ENCODE data around the gene TMEM151A.
"Not testable (repeated sequence)": the region's sequence is repeated elsewhere in the genome, so short reads cannot be mapped to it uniquely, and the experiment has no call there.

TMEM151A gene

DNA sequence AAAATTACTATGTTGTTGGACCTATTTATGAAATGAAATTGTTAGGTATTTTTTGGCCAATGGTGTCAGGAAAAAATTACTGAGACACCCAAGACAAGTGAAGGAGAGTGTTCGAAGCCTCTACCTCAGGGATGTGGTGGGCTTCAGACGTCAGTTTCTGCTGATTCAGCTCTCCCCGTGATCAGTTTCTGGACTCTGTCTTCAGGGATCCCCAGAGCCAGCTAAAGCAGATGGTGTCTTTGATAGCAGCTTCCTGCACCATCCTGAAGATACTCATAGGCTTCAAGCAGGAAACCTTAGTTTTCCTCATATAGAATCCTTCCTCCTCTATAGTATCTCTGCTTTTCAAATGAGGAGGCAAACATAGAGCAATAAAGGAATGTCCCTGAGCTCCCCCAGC is 17.8 kb downstream of the TMEM151A start:
- DNase-seq, result no peak
- peaks cover 14% of the 10 kb centered on the region for H3K79me1 ChIP-seq (ENCODE audit: low read length)
- H3K9me3 ChIP-seq (ENCODE audit: insufficient read depth, low read depth, low read length), result no peaks in the 10 kb centered on the region
- no peak overlapping the region for H3K4me3 ChIP-seq (ENCODE audit: low read depth, low read length)
- peaks cover 3% of the 10 kb centered on the region for H3K27me3 ChIP-seq (ENCODE audit: insufficient read depth, low read length)
- WGBS (ENCODE audit: extremely low coverage, insufficient coverage, insufficient read length), result no CpG with 5 or more reads among the region's 3 CpGs
- no peak overlapping the region for H3K18ac ChIP-seq (ENCODE audit: low read length)
- H3K36me3 ChIP-seq (ENCODE audit: control insufficient read depth in 1 of 2, insufficient read depth in 2 of 2, low read length in 2 of 2), result no peaks in the 10 kb centered on the region
- H2BK120ac ChIP-seq (ENCODE audit: insufficient read depth, low read length, poor library complexity), result no peak overlapping the region
- H2AK5ac ChIP-seq (ENCODE audit: low read length), result no peak overlapping the region
- H3K27ac ChIP-seq (ENCODE audit: low read depth, low read length), result no peak overlapping the region
- H4K91ac ChIP-seq (ENCODE audit: low read depth, low read length), result no peak overlapping the region
- H4K8ac ChIP-seq (ENCODE audit: low read depth, low read length), result no peak overlapping the region
- H2BK5ac ChIP-seq (ENCODE audit: low read depth, low read length, poor library complexity), result no peak overlapping the region
- H3K9ac ChIP-seq (ENCODE audit: low read length), result no peak overlapping the region
- no peak overlapping the region for H4K12ac ChIP-seq (ENCODE audit: low read depth, low read length)
- H3K14ac ChIP-seq (ENCODE audit: low read length), result no peak overlapping the region
- H2AFZ ChIP-seq (ENCODE audit: insufficient read depth, low read length, poor library complexity), result no peak overlapping the region
- no peak overlapping the region for H3K4me2 ChIP-seq (ENCODE audit: low read length)
- H2BK12ac ChIP-seq (ENCODE audit: low read length), result no peak overlapping the region
- no peaks in the 10 kb centered on the region for H3K79me2 ChIP-seq (ENCODE audit: control insufficient read depth, insufficient read depth, low read length, poor library complexity)
- peaks cover 16 to 18% of the 10 kb centered on the region in 2 experiments for H3K4me1 ChIP-seq (ENCODE audit: control insufficient read depth in 1 of 2, insufficient read depth in 2 of 2, low read length in 2 of 2)
- H3K4ac ChIP-seq (ENCODE audit: low read depth, low read length), result no peak overlapping the region
- no peak overlapping the region for H3K23ac ChIP-seq (ENCODE audit: low read length)

DNA sequence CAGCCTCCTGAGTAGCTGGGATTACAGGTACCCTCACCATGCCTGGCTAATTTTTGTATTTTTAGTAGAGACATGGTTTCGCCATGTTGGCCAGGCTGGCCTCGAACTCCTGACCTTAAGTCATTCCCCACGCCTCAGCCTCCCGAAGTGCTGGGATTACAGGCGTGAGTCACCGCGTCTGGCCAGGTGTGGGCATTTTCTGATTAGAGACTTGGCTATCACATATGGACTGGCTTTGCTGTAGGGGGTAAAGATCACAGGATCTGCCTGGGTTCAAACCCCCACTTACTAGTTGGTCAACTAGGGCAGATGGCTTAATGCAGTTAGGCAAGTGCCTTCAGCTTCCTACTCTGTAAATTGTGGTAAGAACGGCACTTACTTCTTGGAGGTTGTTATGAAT is 18.6 kb downstream of the TMEM151A start:
- Histone ChIP-seq H4K8ac (ENCODE audit: low read depth, low read length) (no peak overlapping the region), H4K91ac (ENCODE audit: low read depth, low read length) (no peak overlapping the region), H3K79me1 (ENCODE audit: low read length) (peaks cover 16% of the 10 kb centered on the region), H3K27me3 (ENCODE audit: insufficient read depth, low read length) (no peaks in the 10 kb centered on the region), H3K4me1 (ENCODE audit: control insufficient read depth in 1 of 2, insufficient read depth in 2 of 2, low read length in 2 of 2) (peaks cover 21% of the 10 kb centered on the region in 2 experiments), H3K23ac (ENCODE audit: low read length) (no peak overlapping the region), H2AFZ (ENCODE audit: insufficient read depth, low read length, poor library complexity) (no peak overlapping the region), H2BK5ac (ENCODE audit: low read depth, low read length, poor library complexity) (no peak overlapping the region), H3K9ac (ENCODE audit: low read length) (no peak overlapping the region), H3K14ac (ENCODE audit: low read length) (no peak overlapping the region), H3K36me3 (ENCODE audit: control insufficient read depth in 1 of 2, insufficient read depth in 2 of 2, low read length in 2 of 2) (no peaks in the 10 kb centered on the region), H3K4ac (ENCODE audit: low read depth, low read length) (no peak overlapping the region), H3K4me2 (ENCODE audit: low read length) (no peak overlapping the region), H3K79me2 (ENCODE audit: control insufficient read depth, insufficient read depth, low read length, poor library complexity) (no peaks in the 10 kb centered on the region), H3K18ac (ENCODE audit: low read length) (no peak overlapping the region), H3K4me3 (ENCODE audit: low read depth, low read length) (no peak overlapping the region), H3K27ac (ENCODE audit: low read depth, low read length) (no peak overlapping the region), H3K9me3 (ENCODE audit: insufficient read depth, low read depth, low read length) (peaks cover 2% of the 10 kb centered on the region), H2AK5ac (ENCODE audit: low read length) (no peak overlapping the region), H4K12ac (ENCODE audit: low read depth, low read length) (no peak overlapping the region), H2BK12ac (ENCODE audit: low read length) (no peak overlapping the region), H2BK120ac (ENCODE audit: insufficient read depth, low read length, poor library complexity) (no peak overlapping the region)
- no peak for DNase-seq
- WGBS (ENCODE audit: extremely low coverage, insufficient coverage, insufficient read length), result no CpG with 5 or more reads among the region's 8 CpGs

DNA sequence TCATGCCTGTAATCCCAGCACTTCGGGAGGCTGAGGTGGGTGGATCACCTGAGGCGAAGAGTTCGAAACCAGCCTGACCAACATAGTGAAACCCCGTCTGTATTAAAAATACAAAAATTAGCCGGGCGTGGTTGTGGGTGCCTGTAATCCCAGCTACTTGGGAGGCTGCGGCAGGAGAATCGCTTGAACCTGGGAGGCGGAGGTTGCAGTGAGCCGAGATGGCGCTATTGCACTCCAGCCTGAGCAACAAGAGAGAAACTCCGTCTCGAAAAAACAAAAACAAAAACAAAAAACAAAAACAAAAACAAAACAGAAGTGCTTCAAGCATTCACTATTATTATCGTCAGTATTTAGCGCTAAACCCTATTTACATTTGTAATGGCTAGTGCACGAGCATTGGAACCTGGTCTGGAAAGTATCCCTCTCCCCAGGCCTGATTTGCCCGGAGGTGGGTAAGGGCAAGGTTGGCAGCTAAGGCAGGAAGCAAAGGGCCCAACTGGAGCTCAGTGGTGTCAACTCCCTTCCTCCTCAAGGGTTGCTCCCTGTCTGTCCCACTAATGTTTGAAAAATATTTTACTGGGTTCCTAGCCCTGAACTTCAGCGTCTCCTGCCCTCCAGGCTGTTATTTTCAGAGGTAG is 19.2 kb downstream of the TMEM151A start:
- not testable (repeated sequence) for H2BK120ac ChIP-seq (ENCODE audit: insufficient read depth, low read length, poor library complexity); H3K23ac ChIP-seq (ENCODE audit: low read length); H2AFZ ChIP-seq (ENCODE audit: insufficient read depth, low read length, poor library complexity); H3K4ac ChIP-seq (ENCODE audit: low read depth, low read length); H2BK5ac ChIP-seq (ENCODE audit: low read depth, low read length, poor library complexity); H2BK12ac ChIP-seq (ENCODE audit: low read length); H2AK5ac ChIP-seq (ENCODE audit: low read length); H3K18ac ChIP-seq (ENCODE audit: low read length); H3K27me3 ChIP-seq (ENCODE audit: insufficient read depth, low read length); H3K36me3 ChIP-seq (ENCODE audit: control insufficient read depth in 1 of 2, insufficient read depth in 2 of 2, low read length in 2 of 2); H3K9me3 ChIP-seq (ENCODE audit: insufficient read depth, low read depth, low read length); H3K4me3 ChIP-seq (ENCODE audit: low read depth, low read length); H3K9ac ChIP-seq (ENCODE audit: low read length); H4K91ac ChIP-seq (ENCODE audit: low read depth, low read length); H4K12ac ChIP-seq (ENCODE audit: low read depth, low read length); H3K14ac ChIP-seq (ENCODE audit: low read length); H4K8ac ChIP-seq (ENCODE audit: low read depth, low read length); DNase-seq; H3K79me2 ChIP-seq (ENCODE audit: control insufficient read depth, insufficient read depth, low read length, poor library complexity)
- peaks cover 22 to 23% of the 10 kb centered on the region in 2 experiments for H3K4me1 ChIP-seq (ENCODE audit: control insufficient read depth in 1 of 2, insufficient read depth in 2 of 2, low read length in 2 of 2)
- no CpG with 5 or more reads among the region's 18 CpGs for WGBS (ENCODE audit: extremely low coverage, insufficient coverage, insufficient read length)
- peaks cover 16% of the 10 kb centered on the region for H3K79me1 ChIP-seq (ENCODE audit: low read length)
- peak overlapping the region; percentile 11 for H3K27ac ChIP-seq (ENCODE audit: low read depth, low read length)
- peak overlapping the region; percentile 7 for H3K4me2 ChIP-seq (ENCODE audit: low read length)

DNA sequence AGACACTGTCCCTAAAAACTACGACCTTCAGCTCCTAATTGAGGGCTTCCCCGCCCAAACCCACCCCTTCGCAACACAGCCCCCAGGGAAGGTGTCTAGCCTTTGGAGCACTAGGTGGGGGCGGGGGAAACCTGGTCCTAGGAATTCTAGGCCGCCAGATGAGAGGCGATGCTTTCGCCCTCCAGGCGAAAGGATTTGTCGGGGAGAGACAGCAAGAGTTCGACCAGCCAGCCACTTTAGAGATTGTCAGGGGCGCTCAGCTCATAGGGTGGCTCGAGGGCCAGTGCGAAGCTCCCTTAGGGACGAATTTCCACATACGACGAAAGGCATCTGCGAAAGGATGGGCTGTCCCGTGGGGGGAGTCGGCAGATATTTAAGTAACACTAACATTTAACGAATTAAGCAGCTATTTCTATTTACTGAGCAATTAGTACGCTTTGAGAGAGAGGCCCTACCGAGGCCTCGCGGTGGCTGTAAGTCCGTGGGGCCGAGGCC is 19.8 kb downstream of the TMEM151A start:
- H3K18ac ChIP-seq (ENCODE audit: low read length), result no peak overlapping the region

More for the DNA sequence above, 19.8 kb downstream of the TMEM151A start:
- Histone ChIP-seq H3K4me2 (ENCODE audit: low read length) (peak overlapping the region; percentile 76), H3K4me1 (ENCODE audit: control insufficient read depth in 1 of 2, insufficient read depth in 2 of 2, low read length in 2 of 2) (peaks cover 23 to 28% of the 10 kb centered on the region in 2 experiments), H4K8ac (ENCODE audit: low read depth, low read length) (no peak overlapping the region), H3K4ac (ENCODE audit: low read depth, low read length) (no peak overlapping the region), H3K4me3 (ENCODE audit: low read depth, low read length) (no peak overlapping the region), H3K27me3 (ENCODE audit: insufficient read depth, low read length) (no peaks in the 10 kb centered on the region), H2BK12ac (ENCODE audit: low read length) (no peak overlapping the region), H3K9me3 (ENCODE audit: insufficient read depth, low read depth, low read length) (peaks cover 5% of the 10 kb centered on the region), H3K36me3 (ENCODE audit: control insufficient read depth in 1 of 2, insufficient read depth in 2 of 2, low read length in 2 of 2) (no peaks in the 10 kb centered on the region), H3K9ac (ENCODE audit: low read length) (no peak overlapping the region), H3K79me2 (ENCODE audit: control insufficient read depth, insufficient read depth, low read length, poor library complexity) (no peaks in the 10 kb centered on the region), H3K14ac (ENCODE audit: low read length) (no peak overlapping the region), H3K27ac (ENCODE audit: low read depth, low read length) (peak overlapping the region; percentile 54), H4K91ac (ENCODE audit: low read depth, low read length) (no peak overlapping the region), H3K79me1 (ENCODE audit: low read length) (peaks cover 16% of the 10 kb centered on the region), H2AFZ (ENCODE audit: insufficient read depth, low read length, poor library complexity) (no peak overlapping the region), H2AK5ac (ENCODE audit: low read length) (no peak overlapping the region), H2BK5ac (ENCODE audit: low read depth, low read length, poor library complexity) (no peak overlapping the region), H2BK120ac (ENCODE audit: insufficient read depth, low read length, poor library complexity) (peak overlapping the region; percentile 26), H3K23ac (ENCODE audit: low read length) (no peak overlapping the region), H4K12ac (ENCODE audit: low read depth, low read length) (no peak overlapping the region)
- DNase-seq, result no peak
- WGBS (ENCODE audit: extremely low coverage, insufficient coverage, insufficient read length), result no CpG with 5 or more reads among the region's 26 CpGs

All from trophoblast cell (in vitro differentiated cells and primary cell).